ENCODE measurements around the gene ZNF774. TPM values are rescaled to one million over a fixed set of nuclear protein-coding genes. Genes with fewer than 3 reads are reported as not detected.
"Not testable (repeated sequence)": the region's sequence is repeated elsewhere in the genome, so short reads cannot be mapped to it uniquely, and the experiment has no call there.

The ZNF774 gene
- total RNA-seq, 1 experiment from 2014 or later: 1.5 TPM

DNA sequence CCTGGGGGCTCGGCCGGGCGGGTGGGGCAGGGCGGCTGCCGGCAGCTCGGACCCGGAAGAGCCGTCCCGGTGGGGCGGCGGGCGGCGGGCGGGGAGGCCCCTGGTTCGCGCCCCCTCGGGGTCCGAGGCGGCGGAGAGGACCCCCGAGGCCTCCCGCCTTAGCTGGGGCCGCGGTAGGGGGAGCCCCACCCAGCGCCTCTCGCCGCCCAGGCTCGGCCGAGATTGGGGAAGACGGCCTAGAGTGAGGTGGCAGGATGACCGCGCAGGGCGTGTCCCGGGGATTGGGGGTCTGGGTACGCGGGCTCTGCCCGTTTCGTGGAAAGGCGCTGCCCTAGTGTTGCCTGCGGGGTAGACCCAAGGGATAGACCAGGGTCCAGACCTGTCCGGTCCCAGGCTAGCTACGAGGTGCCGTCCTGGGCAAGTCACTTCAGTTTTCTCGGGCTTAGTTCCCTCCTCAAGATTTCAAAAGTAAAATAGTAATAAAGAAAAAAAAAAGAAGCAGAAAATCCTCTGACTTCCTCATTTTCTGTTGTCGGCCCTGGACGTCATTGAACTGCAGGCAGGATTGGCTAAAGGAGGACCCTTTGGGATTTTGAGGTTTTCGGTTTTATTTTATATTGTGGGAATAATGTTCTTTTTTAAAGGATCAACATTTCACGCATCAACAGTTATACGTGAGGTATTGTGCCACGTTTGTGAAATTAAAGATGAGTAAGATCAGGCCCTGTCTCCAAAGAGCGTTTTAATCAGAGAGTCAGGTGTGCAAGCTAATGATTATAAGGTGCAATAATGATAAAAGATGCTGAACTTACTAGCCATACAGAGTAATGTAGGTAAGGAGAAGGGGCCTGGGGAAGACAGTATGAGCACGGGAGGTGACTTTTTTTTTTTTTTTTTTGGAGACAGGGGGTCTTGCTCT, 36.6 kb downstream of the ZNF774 start:
- DNase-seq (ENCODE audit: low read depth): peak; percentile 74

DNA sequence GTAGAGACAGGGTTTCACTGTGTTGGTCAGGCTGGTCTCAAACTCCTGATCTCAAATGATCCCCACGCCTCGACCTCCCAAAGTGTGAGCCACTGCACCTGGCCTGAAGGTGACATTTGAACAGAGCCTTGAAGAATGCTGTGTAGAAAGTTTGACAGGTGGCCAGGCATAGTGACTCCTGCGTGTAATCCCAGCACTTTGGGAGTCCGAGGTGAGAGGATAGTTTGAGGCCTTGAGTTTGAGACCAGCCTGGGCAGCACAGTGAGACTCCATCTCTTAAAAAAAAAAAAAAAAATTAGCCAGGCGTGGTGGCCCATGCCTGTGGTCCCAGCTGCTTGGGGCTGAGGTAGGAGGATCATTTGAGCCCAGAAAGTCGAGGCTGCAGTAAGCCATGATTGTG, 37.4 kb downstream of the ZNF774 start:
- DNase-seq (ENCODE audit: low read depth): no peak

DNA sequence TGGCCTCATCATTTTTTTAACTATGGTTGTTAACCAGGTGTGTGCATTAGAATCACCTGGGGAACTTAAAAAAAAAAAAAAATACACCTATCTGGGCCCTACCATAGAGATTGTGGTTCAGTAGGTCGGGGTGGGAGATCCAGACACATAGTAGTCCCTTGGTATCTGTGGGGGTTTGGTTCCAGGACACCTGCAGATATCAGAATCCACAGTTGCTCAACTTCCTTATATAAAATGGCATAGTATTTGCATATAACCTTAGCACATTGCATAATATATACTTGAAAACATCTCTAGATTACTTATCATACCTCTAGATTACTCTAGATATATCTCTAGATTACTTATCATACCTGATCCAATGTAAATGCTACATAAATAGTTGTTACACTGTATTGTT, 41.0 kb downstream of the ZNF774 start:
- DNase-seq (ENCODE audit: low read depth): no peak

DNA sequence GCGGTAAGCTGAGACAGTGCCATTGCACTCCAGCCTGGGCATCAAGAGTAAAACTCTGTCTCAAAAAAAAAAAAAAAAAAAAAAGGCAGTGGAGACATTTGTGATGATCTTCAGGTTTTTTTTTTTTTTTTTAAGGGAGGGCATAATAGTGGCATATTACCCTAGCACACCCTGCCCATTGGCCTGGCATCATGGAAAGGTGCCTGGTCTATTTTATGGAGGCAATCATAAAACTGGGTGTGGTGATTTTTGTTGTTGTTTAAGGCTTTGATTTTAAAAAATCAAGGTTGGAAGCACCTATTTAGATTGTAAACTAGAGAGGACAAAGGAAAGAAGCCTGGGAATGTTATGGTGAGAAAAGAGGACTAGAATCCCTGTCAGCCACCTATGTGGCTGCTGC, 42.0 kb downstream of the ZNF774 start:
- no peak for DNase-seq (ENCODE audit: low read depth)

DNA sequence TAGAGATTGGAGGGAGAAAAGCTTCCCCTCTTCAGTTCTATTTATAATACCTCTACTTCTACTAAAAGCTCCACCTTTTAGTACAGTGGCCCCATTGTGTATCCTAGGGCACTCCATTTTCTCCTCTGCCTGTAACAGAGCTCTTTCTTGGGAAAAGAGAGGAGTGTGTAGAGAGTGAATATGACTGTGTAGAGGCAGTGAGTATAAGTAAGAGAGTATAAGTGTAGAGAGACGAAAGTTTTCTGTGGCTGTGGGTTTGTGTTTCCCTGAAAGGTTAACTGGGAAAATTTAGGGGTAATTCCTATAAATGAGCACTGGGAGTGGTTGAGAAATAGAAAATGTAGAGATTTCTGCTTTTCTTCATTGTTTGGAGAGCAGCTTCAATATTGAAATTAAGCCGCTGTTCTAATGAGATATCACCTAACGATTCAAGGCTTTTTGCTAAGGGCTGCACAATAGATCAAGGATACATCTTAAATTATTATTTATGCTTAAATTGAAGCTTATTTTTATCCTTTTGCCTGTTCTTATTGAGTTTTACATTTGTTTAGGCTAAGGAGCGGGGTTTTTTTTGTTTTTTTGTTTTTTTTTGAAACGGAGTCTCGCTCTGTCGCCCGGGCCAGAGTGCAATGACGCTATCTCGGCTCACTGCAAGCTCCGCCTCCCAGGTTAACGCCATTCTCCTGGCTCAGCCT, 42.8 kb downstream of the ZNF774 start:
- no peak for DNase-seq (ENCODE audit: low read depth)

DNA sequence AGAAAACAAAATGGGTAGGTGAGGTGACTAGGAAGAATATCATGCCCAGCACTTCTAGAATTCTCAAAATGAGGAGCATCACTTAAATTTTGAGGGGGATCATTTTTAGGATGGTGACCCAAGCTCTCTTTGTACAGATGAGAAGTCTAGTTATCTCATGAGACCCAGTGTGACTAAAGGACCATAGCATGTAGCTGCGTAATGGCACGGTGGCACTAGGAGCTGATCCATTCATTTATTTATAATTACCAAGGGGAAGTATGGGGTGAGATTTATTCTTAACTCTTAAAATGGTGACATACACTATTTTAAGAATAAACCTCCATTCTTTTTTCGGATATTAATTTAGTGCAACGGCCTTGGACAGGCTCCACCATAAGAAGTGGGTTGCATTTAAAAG, 44.2 kb downstream of the ZNF774 start:
- no peak for DNase-seq (ENCODE audit: low read depth)

DNA sequence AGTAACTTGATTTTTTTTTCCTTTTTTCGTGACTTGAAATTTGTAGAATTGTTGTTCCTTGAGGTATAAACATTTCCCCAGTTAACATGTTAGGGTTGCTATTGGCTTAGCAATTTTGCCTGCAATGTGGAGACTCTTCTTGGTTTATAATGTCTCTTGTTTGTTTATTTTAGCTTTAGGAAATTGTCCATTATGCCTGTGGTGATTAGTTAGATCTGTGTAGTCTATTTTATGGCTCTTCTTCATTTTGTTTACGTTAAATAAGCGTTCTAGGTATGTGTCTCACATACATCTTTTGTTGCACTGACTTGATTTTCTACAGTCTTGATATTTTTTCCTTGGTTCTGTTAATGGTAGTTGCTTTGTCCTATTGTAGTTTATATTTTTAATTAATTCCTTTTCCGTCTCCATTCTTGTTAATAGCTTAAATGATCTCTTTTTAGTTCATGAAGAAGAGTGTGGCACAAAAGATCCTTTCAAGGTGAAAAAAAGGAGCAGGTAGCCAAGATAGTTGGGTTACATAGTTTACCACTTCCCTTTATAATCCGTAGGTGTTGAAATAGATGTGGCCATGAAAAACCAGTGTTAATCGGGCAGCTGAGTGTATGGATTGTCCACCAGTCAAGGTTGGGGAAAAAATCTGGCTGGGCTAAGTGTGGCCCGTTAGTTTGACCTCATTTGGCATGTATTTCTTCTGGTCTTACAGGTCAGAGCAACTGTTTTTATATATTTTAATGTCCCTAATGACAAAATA, 48.1 kb downstream of the ZNF774 start:
- DNase-seq (ENCODE audit: low read depth): peak; percentile 24

DNA sequence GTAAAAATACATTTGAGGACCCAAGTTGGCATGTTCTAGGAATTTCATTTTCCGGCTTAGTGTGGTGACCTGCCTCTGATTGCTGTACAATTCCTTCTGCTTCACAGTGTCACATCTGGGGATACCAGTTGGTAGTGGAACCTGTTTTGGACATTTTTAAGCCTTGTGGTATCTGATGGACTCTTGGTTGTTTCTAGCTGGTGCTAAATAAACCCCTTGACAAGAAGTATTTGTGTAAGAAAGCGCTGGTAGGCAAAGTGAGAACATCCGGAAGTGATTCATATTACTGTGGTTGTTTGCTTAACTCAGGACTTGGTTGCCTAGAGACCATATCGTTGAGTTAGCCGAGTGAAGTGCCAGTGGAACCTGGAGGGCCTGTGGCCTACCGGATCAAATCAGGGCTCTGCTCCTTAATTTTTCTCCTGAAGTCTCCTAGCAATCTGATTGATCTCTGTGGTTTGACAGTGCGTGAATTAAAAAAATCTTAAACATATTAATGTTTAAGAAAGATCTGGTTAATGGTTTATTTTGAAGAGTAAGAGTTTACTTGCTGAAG, 48.8 kb downstream of the ZNF774 start:
- peak; percentile 91 for DNase-seq (ENCODE audit: low read depth)

DNA sequence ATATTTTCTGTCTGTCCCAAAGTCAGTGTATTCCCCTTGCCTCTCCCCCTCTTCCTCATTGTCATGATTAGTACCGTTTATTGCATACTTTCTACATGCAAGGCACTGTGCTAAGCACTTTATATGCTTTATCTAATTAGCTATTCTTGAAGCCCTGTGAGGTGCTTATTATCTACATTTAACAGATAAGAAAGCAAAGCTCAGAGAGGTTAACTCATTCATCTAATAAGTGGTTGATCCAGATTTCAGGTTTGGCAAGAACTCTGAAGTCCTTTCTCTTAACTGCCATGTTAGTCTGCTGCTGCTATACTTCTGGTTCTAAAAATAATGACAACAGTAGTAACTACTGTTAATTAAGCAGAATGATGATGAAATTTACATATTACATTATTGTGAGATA, 49.4 kb downstream of the ZNF774 start:
- DNase-seq (ENCODE audit: low read depth): no peak

DNA sequence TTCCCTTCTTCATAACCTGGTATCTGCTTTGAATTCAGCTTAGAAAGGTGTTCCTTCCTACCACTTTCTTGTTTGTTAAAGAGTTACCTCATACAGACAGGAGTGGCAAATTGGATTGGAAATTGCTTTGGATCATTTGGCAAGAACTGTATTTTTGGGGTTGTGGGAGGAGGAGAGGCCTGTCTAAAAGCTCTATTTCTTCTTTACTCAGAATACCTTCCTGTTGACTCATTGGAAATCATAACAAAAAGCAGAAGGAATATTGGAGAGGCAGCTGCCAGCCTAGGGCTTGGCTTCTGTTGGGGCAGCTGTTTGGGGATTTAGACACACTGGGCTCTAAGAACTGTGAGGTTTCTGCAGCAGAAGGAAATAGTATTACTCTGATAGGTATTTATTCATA, 50.1 kb downstream of the ZNF774 start:
- peak; percentile 84 for DNase-seq (ENCODE audit: low read depth)

DNA sequence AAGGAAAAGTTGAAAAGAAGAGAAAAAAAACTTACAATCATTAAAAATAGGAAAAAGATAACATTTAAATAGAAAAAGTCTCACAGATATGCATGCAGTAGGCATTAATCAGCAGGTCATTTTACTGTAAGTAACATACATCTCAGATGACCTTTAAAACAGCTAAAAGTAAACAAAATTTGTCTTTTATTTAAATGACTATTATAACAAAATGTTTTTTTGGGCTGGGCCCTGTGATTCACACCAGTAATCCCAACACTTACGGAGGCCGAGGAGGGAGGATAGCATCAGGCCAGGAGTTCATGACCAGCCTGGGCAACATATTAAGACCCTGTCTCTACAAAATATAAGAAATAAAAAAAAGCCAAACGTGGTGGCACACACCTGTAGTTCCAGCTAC, 50.7 kb downstream of the ZNF774 start:
- DNase-seq (ENCODE audit: low read depth): no peak

DNA sequence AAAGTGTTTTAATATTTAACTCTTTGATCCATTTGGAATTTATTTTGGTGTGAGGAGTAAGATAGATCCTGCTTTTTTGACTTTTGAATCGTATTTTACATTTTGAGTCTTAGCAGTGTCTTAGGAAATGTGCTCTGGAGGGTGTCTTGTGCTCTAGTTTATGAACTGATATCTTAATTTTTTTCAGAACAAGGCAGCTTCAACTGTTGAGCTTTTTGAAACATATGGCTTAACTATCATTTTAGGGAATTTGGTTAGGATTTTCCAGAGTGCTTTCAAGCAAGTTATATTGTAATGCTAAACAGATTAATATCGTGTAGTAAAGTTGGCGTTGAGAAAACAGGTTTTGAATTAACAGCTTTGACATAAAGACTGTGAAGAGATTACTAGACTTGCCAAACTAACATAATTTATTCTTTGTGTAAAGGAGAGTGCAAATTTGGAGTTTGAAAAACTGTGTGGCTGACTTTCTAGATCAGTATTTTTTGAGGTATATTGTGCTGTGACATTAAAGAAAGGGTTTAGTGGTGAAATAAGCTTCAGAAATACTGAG, 53.0 kb downstream of the ZNF774 start:
- DNase-seq (ENCODE audit: low read depth): no peak

DNA sequence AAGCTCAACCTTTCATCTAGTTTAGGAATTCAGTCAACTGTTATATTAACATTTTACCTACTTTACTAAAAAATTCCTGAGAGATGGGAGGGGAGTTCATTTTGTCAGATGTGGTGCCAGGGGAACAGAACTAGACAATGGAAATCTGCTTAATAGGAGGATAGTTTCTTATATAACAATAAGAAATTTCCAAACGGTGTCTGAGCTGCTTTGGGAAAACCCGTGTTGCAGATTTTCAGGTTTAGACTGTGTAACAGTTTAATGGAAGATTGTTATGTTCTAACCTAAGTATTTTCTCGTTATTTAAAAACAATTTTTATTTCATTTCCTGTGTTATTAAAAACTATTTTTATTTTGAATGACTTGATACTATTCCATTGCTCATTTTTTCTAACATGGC, 55.3 kb downstream of the ZNF774 start:
- DNase-seq (ENCODE audit: low read depth): no peak

DNA sequence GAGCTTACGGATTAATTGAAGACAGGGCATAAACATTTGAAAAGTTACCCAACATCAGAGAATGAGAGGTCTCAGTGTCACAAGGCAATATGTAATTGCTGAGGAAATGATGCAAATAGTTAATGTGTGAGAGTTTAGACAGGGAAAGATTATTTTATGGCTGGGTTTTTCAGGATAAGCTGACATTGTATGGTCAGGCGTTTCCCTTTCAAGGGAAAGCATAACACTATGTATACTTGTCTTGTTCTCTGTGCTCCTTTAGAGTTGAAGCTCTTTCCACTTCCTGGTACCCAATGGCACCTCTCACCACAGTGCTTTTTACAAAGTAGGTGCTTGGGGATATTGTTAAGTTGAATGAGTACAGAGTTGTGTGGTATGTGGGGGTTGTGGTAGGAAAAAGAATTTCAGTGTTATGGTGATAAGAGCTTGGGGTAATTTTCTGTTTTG, 55.8 kb downstream of the ZNF774 start:
- no peak for DNase-seq (ENCODE audit: low read depth)

DNA sequence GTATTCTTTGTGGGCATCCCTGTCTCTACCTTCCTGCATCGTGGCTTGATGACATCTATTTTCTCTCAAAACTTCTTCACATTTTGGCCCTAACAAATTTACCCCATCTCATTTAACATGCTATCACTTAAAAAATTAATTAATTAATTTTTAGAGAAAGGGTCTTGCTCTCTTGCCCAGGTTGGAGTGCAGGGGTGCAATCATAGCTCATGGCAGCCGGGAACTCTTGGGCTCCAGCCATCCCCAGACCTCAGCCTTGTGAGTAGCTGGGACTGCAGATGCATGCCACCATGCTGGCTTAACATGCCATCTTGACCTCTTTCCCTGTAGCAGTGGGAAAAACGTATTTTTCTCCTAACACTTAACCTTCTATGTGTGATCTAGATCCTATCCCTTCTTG, 56.6 kb downstream of the ZNF774 start:
- DNase-seq (ENCODE audit: low read depth): no peak

DNA sequence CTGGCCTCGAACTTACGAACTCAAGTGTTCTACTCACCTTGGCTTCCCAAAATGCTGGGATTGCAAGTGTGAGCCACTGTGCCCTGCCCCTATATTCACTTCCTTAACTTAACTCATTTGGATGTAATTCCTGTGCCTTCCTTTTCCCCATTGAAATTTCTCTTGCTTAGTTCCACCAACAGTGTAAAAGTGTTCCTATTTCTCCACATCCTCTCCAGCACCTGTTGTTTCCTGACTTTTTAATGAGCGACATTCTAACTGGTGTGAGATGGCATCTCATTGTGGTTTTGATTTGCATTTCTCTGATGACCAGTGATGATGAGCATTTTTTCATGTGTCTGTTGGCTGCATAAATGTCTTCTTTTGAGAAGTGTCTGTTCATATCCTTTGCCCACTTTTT, 57.5 kb downstream of the ZNF774 start:
- not testable (repeated sequence) for DNase-seq (ENCODE audit: low read depth)

DNA sequence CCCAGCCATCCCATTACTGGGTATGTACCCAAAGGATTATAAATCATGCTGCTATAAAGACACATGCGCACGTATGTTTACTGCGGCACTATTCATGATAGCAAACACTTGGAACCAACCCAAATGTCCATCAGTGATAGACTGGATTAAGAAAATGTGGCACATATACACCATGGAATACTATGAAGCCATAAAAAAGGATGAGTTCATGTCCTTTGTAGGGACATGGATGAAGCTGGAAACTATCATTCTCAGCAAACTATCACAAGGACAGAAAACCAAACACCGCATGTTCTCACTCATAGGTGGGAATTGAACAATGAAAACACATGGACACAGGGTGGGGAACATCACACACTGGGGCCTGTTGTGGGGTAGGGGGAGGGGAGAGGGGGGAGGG, 58.2 kb downstream of the ZNF774 start:
- DNase-seq (ENCODE audit: low read depth): not testable (repeated sequence)

DNA sequence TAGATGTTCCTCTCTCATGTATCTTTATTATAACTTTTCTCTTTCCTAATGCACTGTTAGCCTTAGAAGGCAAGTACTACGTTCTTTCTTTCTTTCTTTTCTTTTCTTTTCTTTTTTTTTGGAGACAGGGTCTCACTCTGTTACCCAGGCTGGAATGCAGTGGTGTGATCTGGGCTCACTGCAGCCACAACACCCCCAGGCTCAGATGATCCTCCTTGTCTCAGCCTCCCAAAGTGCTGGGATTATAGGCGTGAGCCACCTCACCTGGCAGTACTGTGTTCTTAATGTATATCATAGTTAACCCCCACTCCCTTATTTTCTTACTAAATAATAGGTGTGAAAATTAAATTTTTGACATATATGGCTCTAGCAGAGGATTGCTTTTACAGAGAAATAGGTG, 59.1 kb downstream of the ZNF774 start:
- DNase-seq (ENCODE audit: low read depth): no peak
